Left kidney (tissue), 2 donors: ENCODE data around the gene CLUH. TPM values are rescaled to one million over a fixed set of nuclear protein-coding genes. Genes with fewer than 3 reads are reported as not detected.
"Not testable (repeated sequence)": the region's sequence is repeated elsewhere in the genome, so short reads cannot be mapped to it uniquely, and the experiment has no call there.

Experiments used
- DNase-seq: peaks from one replicate; pipeline ENCODE4 v3.0.0-alpha.2; 2013
- polyA plus RNA-seq: library from polyadenylated mRNA; unstranded; fragments of 120-200 nt; gene quantifications from one replicate; pipeline ENCODE4 v1.2.1, GENCODE V29; 2013; ENCODE audit not compliant: insufficient read length

Gene CLUH
- polyA plus RNA-seq, 1 donor: 50.8 TPM

GRCh38 chr17:2688351-2689342 lies 22.9 kb downstream of the CLUH start:
- DNase-seq: no peak

DNA sequence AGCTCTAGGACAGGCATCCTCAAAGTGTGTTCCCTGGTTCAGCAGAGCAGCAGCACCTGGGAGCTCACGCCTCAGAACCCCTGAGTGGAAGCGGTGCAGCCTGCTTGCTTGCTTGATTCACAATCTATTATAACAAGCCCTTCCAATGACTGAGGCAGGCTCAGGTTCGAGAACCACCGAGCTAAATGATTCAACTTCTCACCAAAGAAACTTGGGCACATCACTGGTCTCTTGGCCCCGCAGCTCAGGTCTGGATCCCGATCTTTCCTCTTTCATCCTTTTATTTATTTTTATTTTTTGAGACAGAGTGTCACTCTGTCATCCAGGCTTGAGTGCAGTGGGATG lies 24.5 kb downstream of the CLUH start:
- no peak for DNase-seq

DNA sequence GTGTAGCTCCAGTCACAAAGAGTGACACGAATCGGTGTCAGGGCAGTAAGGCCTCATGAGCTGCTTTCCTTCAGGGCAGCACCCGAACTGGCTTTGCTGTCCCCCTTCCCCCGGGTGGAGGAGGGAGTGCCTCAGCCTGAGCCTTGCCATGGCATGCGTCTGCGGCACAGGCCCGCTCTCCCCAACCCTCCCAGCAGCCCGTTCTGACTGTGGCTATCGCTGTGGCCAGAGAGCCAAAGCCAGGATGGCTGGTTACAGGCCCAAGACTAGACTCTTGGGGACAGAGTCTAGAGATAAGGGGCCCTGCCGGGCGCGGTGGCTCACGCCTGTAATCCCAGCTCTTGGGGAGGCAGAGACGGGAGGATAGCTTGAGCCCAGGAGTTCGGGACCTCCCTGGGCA lies 25.9 kb downstream of the CLUH start:
- no peak for DNase-seq

DNA sequence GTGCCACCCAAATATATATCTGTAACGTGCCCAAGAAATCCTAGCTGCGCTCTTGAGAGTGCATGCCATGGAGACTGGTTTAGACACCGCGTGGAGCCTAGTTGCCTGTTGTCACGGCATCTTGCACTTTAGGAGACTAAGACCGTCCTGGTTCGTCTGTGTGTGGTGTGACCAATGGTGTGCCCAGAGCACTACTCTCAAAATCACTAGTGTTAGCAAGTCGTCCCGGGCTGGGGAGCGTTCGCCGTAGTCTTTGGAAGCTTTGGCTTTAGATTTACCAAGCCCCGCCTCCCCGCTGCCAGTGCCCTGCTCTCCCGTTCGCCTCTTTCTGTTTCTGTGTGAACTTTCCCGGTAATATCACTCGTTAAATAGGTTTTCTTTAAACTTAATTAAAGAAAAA lies 27.0 kb downstream of the CLUH start:
- DNase-seq: no peak

DNA sequence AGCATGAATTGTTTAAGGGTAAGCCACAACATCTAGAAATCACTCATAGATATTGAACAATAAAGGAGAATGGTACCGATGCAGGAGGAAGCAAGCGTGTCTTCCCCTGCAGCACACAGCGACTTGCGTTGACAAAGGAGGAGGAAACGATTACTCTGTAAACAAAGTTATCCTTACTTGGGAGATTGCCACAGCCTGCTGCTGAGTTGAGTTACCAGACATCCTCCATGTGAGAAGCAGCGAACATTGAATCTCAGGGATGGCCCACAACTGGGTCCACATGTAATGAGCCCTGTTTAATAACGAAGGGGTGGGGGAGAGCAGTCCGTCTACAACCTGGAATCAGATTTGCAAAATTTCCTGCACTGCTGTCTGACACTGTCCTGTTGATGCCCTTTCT lies 27.7 kb downstream of the CLUH start:
- DNase-seq: no peak

- DNase-seq: no peak
Observed at GRCh38 chr17:2682176-2682938, 29.2 kb downstream of the CLUH start.

DNA sequence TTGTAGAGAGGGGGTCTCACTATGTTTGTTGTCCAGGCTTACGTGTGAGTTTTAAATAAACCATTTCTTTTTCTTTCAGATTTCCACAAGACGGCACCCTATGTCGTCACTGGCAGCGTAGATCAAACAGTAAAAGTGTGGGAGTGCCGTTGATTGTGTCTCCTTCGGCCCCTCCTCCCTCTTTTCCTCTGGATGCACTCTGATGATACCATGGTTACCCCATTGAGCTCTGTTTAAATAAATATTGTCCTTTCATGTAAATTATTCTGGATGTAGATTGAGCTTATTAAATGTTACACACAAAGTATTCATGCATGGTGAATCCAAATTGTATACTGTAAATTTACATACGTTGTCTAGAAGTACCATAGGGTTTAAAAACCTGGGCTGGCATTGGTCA lies 29.9 kb downstream of the CLUH start:
- no peak for DNase-seq

- DNase-seq: no peak
Observed at GRCh38 chr17:2680961-2681360, 30.6 kb downstream of the CLUH start.

DNA sequence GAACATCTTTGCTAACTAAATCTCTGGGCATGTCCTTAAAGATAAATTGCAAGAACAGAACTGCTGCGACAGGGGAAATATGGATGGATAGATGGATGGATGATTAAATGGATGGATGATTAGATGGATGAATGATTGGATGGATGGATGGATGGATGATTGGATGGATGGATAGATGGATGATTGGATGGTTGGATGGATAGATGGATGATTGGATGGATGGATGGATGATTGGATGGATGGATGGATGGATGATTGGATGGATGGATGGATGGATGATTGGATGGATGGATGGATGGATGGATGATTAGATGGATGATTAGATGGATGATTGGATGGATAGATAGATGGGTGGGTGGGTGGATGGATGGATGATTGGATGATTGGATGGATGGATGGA lies 32.3 kb downstream of the CLUH start:
- not testable (repeated sequence) for DNase-seq

DNA sequence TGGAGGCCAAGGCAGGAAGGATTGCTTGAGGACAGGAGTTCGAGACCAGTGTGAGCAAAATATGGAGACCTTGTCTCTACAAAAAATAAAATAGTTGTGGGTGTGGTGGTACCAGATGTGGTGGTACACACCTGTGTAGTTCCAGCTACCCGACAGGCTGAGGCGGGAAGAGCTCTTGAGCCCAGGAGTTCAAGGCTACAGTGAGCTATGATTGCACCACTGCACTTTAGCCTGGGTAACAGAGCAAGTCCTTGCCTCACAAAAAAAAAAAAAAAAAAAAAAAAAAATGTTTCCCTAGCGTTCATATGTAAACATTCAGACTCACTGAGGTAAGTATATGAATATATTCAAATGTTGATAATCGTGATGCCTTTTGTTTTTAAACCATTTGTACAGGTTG lies 39.5 kb downstream of the CLUH start:
- DNase-seq: no peak

- DNase-seq: not testable (repeated sequence)
Observed at GRCh38 chr17:2660410-2660809, 51.2 kb downstream of the CLUH start.

DNA sequence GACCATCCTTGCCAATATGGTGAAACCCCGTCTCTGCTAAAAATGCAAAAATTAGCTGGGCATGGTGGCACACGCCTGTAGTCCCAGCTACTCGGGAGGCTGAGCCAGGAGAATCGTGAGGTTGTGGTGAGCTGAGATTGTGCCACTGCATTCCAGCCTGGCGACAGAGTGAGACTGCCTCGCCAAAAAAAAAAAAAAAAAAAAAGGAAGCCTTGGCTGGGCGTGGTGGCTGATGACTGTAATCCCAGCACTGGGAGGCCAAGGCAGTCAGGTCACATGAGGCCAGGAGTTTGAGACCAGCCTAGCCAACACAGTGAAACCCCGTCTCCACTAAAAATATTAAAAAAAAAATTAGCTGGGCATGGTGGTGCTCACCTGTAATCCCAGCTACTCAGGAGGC lies 52.2 kb downstream of the CLUH start:
- not testable (repeated sequence) for DNase-seq

- DNase-seq: no peak
Observed at GRCh38 chr17:2656283-2656682, 55.3 kb downstream of the CLUH start.

- DNase-seq: no peak
Observed at GRCh38 chr17:2655546-2655945, 56.0 kb downstream of the CLUH start.

GRCh38 chr17:2652911-2653310 lies 58.7 kb downstream of the CLUH start:
- DNase-seq: not testable (repeated sequence)

DNA sequence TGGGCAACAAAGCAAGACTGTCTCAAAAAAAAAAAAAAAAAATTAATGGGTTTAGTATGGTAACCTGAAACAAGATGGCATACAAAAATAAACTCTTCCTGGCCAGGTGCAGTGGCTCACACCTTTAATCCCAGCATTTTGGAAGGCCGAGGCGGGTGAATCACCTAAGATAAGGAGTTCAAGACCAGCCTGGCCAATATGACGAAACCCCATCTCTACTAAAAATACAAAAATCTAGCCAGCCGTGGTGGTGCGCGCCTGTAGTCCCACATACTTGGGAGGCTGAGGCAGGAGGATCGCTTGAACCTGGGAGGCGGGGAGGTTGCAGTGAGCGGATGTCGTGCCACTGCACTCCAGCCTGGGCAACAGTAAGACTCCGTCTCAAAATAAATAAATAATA lies 62.4 kb downstream of the CLUH start:
- no peak for DNase-seq

DNA sequence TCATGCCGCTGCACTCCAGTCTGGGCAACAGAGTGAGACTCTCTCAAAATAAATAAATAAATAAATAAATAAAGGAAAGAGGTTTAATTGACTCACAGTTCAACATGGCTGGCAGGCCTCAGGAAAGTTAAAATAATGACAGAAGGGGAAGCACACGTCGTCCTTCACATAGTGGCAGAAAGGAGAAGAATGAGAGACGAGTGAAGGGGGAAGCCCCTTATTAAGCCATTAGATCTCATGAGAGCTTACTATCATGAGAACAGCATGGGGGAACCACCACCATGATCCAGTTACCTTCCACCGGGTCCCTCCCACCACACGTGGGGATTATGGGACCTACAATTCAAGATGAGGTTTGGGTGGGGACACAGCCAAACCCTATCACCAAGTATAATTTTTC lies 63.6 kb downstream of the CLUH start:
- DNase-seq: no peak

- DNase-seq: no peak
Observed at GRCh38 chr17:2644971-2645370, 66.6 kb downstream of the CLUH start.

Other genes starting within 250 kb of the CLUH start
- 39.2 TPM for gene METTL16, start 199.9 kb downstream of the CLUH start, polyA plus RNA-seq
- gene PAFAH1B1, start 118.1 kb downstream of the CLUH start, polyA plus RNA-seq: 182 TPM
- 0.25 TPM for gene CCDC92B, start 37.9 kb upstream of the CLUH start, polyA plus RNA-seq
- gene RAP1GAP2, start 84.7 kb upstream of the CLUH start, polyA plus RNA-seq: 23.1 TPM